HepG2 (cell line): Measurements from ENCODE around the gene ZNF474. TPM values are rescaled to one million over a fixed set of nuclear protein-coding genes. Genes with fewer than 3 reads are reported as not detected.

Experiments used
- ATAC-seq: fragments of 200-7000 bp; cut with Tn5 transposase; 3 replicates; pipeline ENCODE4 v1.9.1; 2020; ENCODE audit warnings: mild to moderate bottlenecking, moderate library complexity
- BruUV-seq: library from RNA; stranded (reverse); fragments of 400-500 nt; replicated peaks from 2 replicates; lab custom pipeline; 2021; lab: Mats Ljungman, UMichigan
- CTCF ChIA-PET: fragments of 300-600 bp; formaldehyde crosslinking; extraction: SDS; loops from one replicate; lab custom pipeline; 2021; ENCODE audit warnings: low total read pairs, inconsistent platforms, low intra/inter-chr PET ratio; lab: Yijun Ruan, JAX
- POLR2A ChIA-PET: fragments of 350-600 bp; sonication (Branson Sonifier 250); formaldehyde crosslinking; loops from one replicate; lab custom pipeline; 2020; ENCODE audit warnings: antibody characterized with exemption, inconsistent platforms; lab: Yijun Ruan, JAX
- DNase-seq: peaks from one replicate; pipeline ENCODE4 v3.0.0-alpha.2; 2015; ENCODE audit warnings: low spot score
- FAIRE-seq: peaks from 3 replicates; lab custom pipeline; 2011; peaks lifted over from hg19 to GRCh38; lab: Jason Lieb, UNC
- H2AFZ ChIP-seq: one replicate; pipeline ENCODE4 v1.6.1; 2011; ENCODE audit warnings: low read length, inconsistent platforms
- H3K27ac ChIP-seq: fragments of 300-600 bp; 3 replicates; pipeline ENCODE4 v1.8.0; 2011; ENCODE audit warnings: mixed run types, mild to moderate bottlenecking, mixed read lengths, low read length, inconsistent platforms; ENCODE audit not compliant: insufficient read depth; ENCODE audit errors: extremely low read length
- H3K27me3 ChIP-seq, 2 experiments: fragments of 200-600 bp in 1 of 2; 2 replicates in 1 of 2; 3 replicates in 1 of 2; pipeline versions ENCODE4 v1.6.0 to v1.8.0; 2011; ENCODE audit warnings: low read length in 2 of 2, mild to moderate bottlenecking in 2 of 2, moderate library complexity in 2 of 2, inconsistent platforms in 1 of 2; ENCODE audit not compliant: insufficient read depth in 2 of 2, control insufficient read depth in 1 of 2
- H3K36me3 ChIP-seq, 2 experiments: fragments of 200-600 bp in 1 of 2; replicated peaks in 1 of 2; 2 replicates in 1 of 2; 3 replicates in 1 of 2; pipeline versions ENCODE4 v1.5.1 to v1.8.0; 2011; ENCODE audit warnings: low read length in 2 of 2, inconsistent platforms in 1 of 2; ENCODE audit not compliant: insufficient read depth in 2 of 2, control insufficient read depth in 1 of 2
- H3K4me1 ChIP-seq: 2 replicates; pipeline ENCODE4 v1.5.1; 2012; ENCODE audit warnings: low read length, inconsistent platforms; ENCODE audit not compliant: insufficient read depth
- H3K4me2 ChIP-seq: 2 replicates; pipeline ENCODE4 v1.6.0; 2011; ENCODE audit warnings: low read depth, low read length, inconsistent platforms
- H3K4me3 ChIP-seq, 3 experiments: fragments of 200-600 bp in 1 of 3; sonication (generic), shearing (Covaris generic) in 1 of 3; replicated peaks in 1 of 3; 2 replicates each; pipeline ENCODE4 v1.5.1; 2011 to 2016; ENCODE audit warnings: low read length in 3 of 3, inconsistent platforms in 2 of 3, low read depth in 2 of 3, mild to moderate bottlenecking in 2 of 3, control low read depth in 1 of 3, mixed read lengths in 1 of 3; ENCODE audit not compliant: insufficient read depth in 1 of 3
- H3K79me2 ChIP-seq: one replicate; pipeline ENCODE4 v1.6.1; 2011; ENCODE audit warnings: low read length, inconsistent platforms; ENCODE audit not compliant: insufficient read depth
- H3K9ac ChIP-seq: 2 replicates; pipeline ENCODE4 v1.6.0; 2011; ENCODE audit warnings: mild to moderate bottlenecking, low read depth, low read length, inconsistent platforms; ENCODE audit not compliant: insufficient read depth
- H3K9me3 ChIP-seq: 2 replicates; pipeline ENCODE4 v1.5.1; 2012; ENCODE audit warnings: mild to moderate bottlenecking, low read length
- H4K20me1 ChIP-seq: 2 replicates; pipeline ENCODE4 v1.6.0; 2011; ENCODE audit warnings: inconsistent platforms, mild to moderate bottlenecking, low read length, moderate library complexity; ENCODE audit not compliant: insufficient read depth
- DNMT3B ChIP-seq: conservative IDR thresholded peaks from 2 replicates; pipeline ENCODE4 v1.6.1; 2016; ENCODE audit warnings: missing biosample characterization, control low read depth
- GATAD2A ChIP-seq: IDR thresholded peaks from 2 replicates; pipeline ENCODE4 v1.6.1; 2016
- SP5 ChIP-seq: IDR thresholded peaks from 2 replicates; pipeline ENCODE4 v1.6.1; 2016; ENCODE audit warnings: low read depth, borderline replicate concordance
- YEATS2 ChIP-seq: sonication (generic); formaldehyde crosslinking; IDR thresholded peaks from 2 replicates; pipeline ENCODE4 v1.4.0; 2020; ENCODE audit warnings: missing genetic modification reagents, borderline replicate concordance
- in situ Hi-C: cut with HindIII; loops from 2 replicates; pipeline ENCODE4 v1.10.0; 2017; ENCODE audit warnings: low pct_unique_long_range_greater_than_20kb; ENCODE audit not compliant: extremely low pct_ligation_motif_present
- intact Hi-C: fragments of 100-400 bp; cut with micrococcal nuclease; formaldehyde crosslinking; loops from one replicate; pipeline ENCODE4 v1.10.0; 2022; ENCODE audit not compliant: unreplicated experiment
- polyA plus RNA-seq, 8 experiments: library from polyadenylated mRNA; depleted of rRNA in 3 of 8; stranded (reverse) in 7 of 8; unstranded in 1 of 8; fragments of >200 nt; fragmentation: Illumina TruSeq in 4 of 8; extraction: Trizol in 4 of 8; gene quantifications; 2 replicates each; pipeline versions ENCODE4 v1.2.1 to v1.2.3, GENCODE V29; 2011 to 2016; ENCODE audit warnings: low read depth in 4 of 8, missing spikeins in 1 of 8, mixed read lengths in 1 of 8; ENCODE audit not compliant: insufficient read depth in 1 of 8
- total RNA-seq, 5 experiments: library from RNA; depleted of rRNA; stranded (reverse); fragments of >200 nt; fragmentation: Illumina TruSeq; extraction: Trizol; gene quantifications; 2 replicates each; pipeline ENCODE4 v1.2.3, GENCODE V29; 2016; ENCODE audit warnings: low read depth in 1 of 5
- TF ChIP-seq, protein P1 (sequence below): sonication (generic); formaldehyde crosslinking; IDR thresholded peaks from 2 replicates; pipeline ENCODE4 v1.4.0; 2020; ENCODE audit warnings: missing genetic modification reagents
- TF ChIP-seq, protein P2 (sequence below): sonication (generic); formaldehyde crosslinking; IDR thresholded peaks from 2 replicates; pipeline ENCODE4 v1.4.0; 2020; ENCODE audit warnings: low read depth, missing genetic modification reagents
- TF ChIP-seq, protein P3 (sequence below): sonication (generic); formaldehyde crosslinking; IDR thresholded peaks from 2 replicates; pipeline ENCODE4 v1.4.0; 2020; ENCODE audit warnings: missing genetic modification reagents

ZNF474 gene
- total and polyA plus RNA-seq, 2 of the 13 experiments (the other 11 are each of a cell fraction or from before 2014, with no cell fraction given): 0.07 TPM; not detected in 1

DNA sequence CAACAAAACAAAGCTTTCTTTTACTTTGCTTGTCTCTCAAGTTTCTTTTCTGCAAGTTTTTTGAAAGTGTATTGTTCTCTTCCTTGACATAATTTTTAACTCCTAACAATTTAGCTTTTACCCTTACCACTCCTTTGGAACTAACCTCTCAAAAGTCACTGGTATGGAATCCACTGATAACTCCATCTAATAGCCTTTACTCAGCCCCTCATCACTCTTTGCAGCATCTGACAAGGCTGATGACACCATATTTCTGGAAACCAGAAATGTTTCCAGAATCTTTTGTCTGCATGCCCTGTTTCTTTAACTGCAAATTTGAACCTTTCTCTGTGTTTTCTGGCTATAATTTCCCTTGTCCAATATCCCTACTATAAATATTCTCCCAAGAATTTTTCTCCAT lies 46.5 kb downstream of the ZNF474 start:
- BruUV-seq: no TSS peak
- CTCF ChIA-PET: no interaction called here
- FAIRE-seq: no peak

More for the DNA sequence above, 46.5 kb downstream of the ZNF474 start:
- Histone ChIP-seq H3K27me3 (no peaks in the 10 kb centered on the region), H3K4me1 (no peaks in the 10 kb centered on the region), H3K79me2 (no peaks in the 10 kb centered on the region), H3K9me3 (no peaks in the 10 kb centered on the region), H2AFZ (no peak overlapping the region), H3K36me3 (no peaks in the 10 kb centered on the region), H3K4me2 (no peak overlapping the region), H3K9ac (no peak overlapping the region), H3K27ac (no peak overlapping the region), H4K20me1 (no peaks in the 10 kb centered on the region), H3K4me3 (no peak overlapping the region)
- intact Hi-C loops (no loop called here), in situ Hi-C loops (no loop called here)
- no peak for ATAC-seq
- no peak for DNase-seq
- POLR2A ChIA-PET: no interaction called here
- TF ChIP-seq, protein P1, sequence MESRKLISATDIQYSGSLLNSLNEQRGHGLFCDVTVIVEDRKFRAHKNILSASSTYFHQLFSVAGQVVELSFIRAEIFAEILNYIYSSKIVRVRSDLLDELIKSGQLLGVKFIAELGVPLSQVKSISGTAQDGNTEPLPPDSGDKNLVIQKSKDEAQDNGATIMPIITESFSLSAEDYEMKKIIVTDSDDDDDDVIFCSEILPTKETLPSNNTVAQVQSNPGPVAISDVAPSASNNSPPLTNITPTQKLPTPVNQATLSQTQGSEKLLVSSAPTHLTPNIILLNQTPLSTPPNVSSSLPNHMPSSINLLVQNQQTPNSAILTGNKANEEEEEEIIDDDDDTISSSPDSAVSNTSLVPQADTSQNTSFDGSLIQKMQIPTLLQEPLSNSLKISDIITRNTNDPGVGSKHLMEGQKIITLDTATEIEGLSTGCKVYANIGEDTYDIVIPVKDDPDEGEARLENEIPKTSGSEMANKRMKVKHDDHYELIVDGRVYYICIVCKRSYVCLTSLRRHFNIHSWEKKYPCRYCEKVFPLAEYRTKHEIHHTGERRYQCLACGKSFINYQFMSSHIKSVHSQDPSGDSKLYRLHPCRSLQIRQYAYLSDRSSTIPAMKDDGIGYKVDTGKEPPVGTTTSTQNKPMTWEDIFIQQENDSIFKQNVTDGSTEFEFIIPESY (CRISPR knock-in tag): no peak
- TF ChIP-seq, protein P2, sequence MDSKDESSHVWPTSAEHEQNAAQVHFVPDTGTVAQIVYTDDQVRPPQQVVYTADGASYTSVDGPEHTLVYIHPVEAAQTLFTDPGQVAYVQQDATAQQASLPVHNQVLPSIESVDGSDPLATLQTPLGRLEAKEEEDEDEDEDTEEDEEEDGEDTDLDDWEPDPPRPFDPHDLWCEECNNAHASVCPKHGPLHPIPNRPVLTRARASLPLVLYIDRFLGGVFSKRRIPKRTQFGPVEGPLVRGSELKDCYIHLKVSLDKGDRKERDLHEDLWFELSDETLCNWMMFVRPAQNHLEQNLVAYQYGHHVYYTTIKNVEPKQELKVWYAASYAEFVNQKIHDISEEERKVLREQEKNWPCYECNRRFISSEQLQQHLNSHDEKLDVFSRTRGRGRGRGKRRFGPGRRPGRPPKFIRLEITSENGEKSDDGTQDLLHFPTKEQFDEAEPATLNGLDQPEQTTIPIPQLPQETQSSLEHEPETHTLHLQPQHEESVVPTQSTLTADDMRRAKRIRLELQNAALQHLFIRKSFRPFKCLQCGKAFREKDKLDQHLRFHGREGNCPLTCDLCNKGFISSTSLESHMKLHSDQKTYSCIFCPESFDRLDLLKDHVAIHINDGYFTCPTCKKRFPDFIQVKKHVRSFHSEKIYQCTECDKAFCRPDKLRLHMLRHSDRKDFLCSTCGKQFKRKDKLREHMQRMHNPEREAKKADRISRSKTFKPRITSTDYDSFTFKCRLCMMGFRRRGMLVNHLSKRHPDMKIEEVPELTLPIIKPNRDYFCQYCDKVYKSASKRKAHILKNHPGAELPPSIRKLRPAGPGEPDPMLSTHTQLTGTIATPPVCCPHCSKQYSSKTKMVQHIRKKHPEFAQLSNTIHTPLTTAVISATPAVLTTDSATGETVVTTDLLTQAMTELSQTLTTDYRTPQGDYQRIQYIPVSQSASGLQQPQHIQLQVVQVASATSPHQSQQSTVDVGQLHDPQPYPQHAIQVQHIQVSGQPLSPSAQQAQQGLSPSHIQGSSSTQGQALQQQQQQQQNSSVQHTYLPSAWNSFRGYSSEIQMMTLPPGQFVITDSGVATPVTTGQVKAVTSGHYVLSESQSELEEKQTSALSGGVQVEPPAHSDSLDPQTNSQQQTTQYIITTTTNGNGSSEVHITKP (CRISPR knock-in tag): no peak
- TF ChIP-seq GATAD2A (no peak), SP5 (no peak), YEATS2 (CRISPR knock-in tag) (no peak), DNMT3B (CRISPR knock-in tag) (no peak)
- TF ChIP-seq, protein P3, sequence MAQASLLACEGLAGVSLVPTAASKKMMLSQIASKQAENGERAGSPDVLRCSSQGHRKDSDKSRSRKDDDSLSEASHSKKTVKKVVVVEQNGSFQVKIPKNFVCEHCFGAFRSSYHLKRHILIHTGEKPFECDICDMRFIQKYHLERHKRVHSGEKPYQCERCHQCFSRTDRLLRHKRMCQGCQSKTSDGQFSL (CRISPR knock-in tag): no peak
